K562 (cell line): ENCODE data around the gene CHGA. TPM values are rescaled to one million over a fixed set of nuclear protein-coding genes. Genes with fewer than 3 reads are reported as not detected.

Source experiments
- ATAC-seq: fragments of 200-7000 bp; cut with Tn5 transposase; 3 replicates; pipeline ENCODE4 v1.9.1; 2020; ENCODE audit warnings: moderate library complexity
- BruUV-seq: library from RNA; stranded (reverse); fragments of 400-500 nt; replicated peaks from 2 replicates; lab custom pipeline; 2021; lab: Mats Ljungman, UMichigan
- CTCF ChIA-PET: fragments of 300-600 bp; formaldehyde crosslinking; extraction: SDS; loops from one replicate; lab custom pipeline; 2021; ENCODE audit warnings: low intra/inter-chr PET ratio; lab: Yijun Ruan, JAX
- POLR2A ChIA-PET: fragments of 300-600, 350-650 bp; sonication (Branson Sonifier 250); formaldehyde crosslinking; extraction: SDS; loops from one replicate; lab custom pipeline; 2021; ENCODE audit warnings: antibody characterized with exemption, inconsistent platforms; lab: Yijun Ruan, JAX
- DNase-seq, 4 experiments: peaks; one replicate each; pipeline versions ENCODE4 v3.0.0 to v3.0.0-alpha.2; 2011 to 2018; ENCODE audit warnings: low spot score in 3 of 4, mixed read lengths in 3 of 4; ENCODE audit errors: extremely low read depth in 1 of 4
- FAIRE-seq: peaks from 2 replicates; lab custom pipeline; 2011; peaks lifted over from hg19 to GRCh38; lab: Jason Lieb, UNC
- H2AFZ ChIP-seq: 2 replicates; pipeline ENCODE4 v1.6.0; 2011; ENCODE audit warnings: low read depth, low read length, control low read depth, inconsistent platforms
- H3K27ac ChIP-seq: fragments of 200-600 bp; 3 replicates; pipeline ENCODE4 v1.8.0; 2011; ENCODE audit warnings: low read depth, mild to moderate bottlenecking, control low read depth, inconsistent platforms, low read length, moderate library complexity, mixed read lengths; ENCODE audit errors: extremely low read depth
- H3K27me3 ChIP-seq, 2 experiments: fragments of 300-600 bp in 1 of 2; 2 replicates in 1 of 2; 3 replicates in 1 of 2; pipeline versions ENCODE4 v1.6.0 to v1.8.0; 2011; ENCODE audit warnings: inconsistent platforms in 2 of 2, low read length in 2 of 2, mild to moderate bottlenecking in 1 of 2, mixed read lengths in 1 of 2, moderate library complexity in 1 of 2; ENCODE audit not compliant: control insufficient read depth in 2 of 2, insufficient read depth in 2 of 2
- H3K36me3 ChIP-seq: fragments of 300-600 bp; 3 replicates; pipeline ENCODE4 v1.8.0; 2011; ENCODE audit warnings: mild to moderate bottlenecking, low read length, inconsistent platforms; ENCODE audit not compliant: control insufficient read depth, insufficient read depth
- H3K4me1 ChIP-seq, 2 experiments: fragments of 200-600 bp in 1 of 2; replicated peaks in 1 of 2; 2 replicates in 1 of 2; 3 replicates in 1 of 2; pipeline versions ENCODE4 v1.5.1 to v1.8.0; 2011; ENCODE audit warnings: inconsistent platforms in 2 of 2, low read length in 2 of 2, mild to moderate bottlenecking in 1 of 2, mixed read lengths in 1 of 2, moderate library complexity in 1 of 2; ENCODE audit not compliant: control insufficient read depth in 2 of 2, insufficient read depth in 2 of 2
- H3K4me2 ChIP-seq: 2 replicates; pipeline ENCODE4 v1.6.1; 2011; ENCODE audit warnings: low read length, control low read depth, inconsistent platforms, mixed read lengths; ENCODE audit not compliant: insufficient read depth
- H3K4me3 ChIP-seq: fragments of 200-600 bp; sonication (generic), shearing (Covaris generic); 2 replicates; pipeline ENCODE4 v1.5.1; 2016; ENCODE audit warnings: control low read depth, inconsistent platforms
- H3K79me2 ChIP-seq: fragments of 200-600 bp; 3 replicates; pipeline ENCODE4 v1.8.0; 2011; ENCODE audit warnings: low read length, inconsistent platforms; ENCODE audit not compliant: control insufficient read depth, insufficient read depth
- H3K9ac ChIP-seq, 2 experiments: 2 replicates each; pipeline versions ENCODE4 v1.6.0 to v1.6.1; 2011; ENCODE audit warnings: low read depth in 2 of 2, low read length in 2 of 2, control low read depth in 1 of 2, inconsistent platforms in 1 of 2, mild to moderate bottlenecking in 1 of 2, mixed read lengths in 1 of 2; ENCODE audit not compliant: insufficient read depth in 1 of 2
- H3K9me1 ChIP-seq: one replicate; pipeline ENCODE4 v1.6.0; 2011; ENCODE audit warnings: inconsistent platforms, mild to moderate bottlenecking, low read length, moderate library complexity; ENCODE audit not compliant: control insufficient read depth, insufficient read depth
- H3K9me3 ChIP-seq: replicated peaks from 2 replicates; pipeline ENCODE4 v1.5.1; 2011; ENCODE audit warnings: low read depth, low read length, inconsistent platforms; ENCODE audit not compliant: control insufficient read depth, insufficient read depth
- H4K20me1 ChIP-seq: replicated peaks from 2 replicates; pipeline ENCODE4 v1.6.1; 2011; ENCODE audit warnings: low read length, inconsistent platforms, mixed read lengths; ENCODE audit not compliant: control insufficient read depth, insufficient read depth
- ATF7 ChIP-seq: fragments of 450-650 bp; IDR thresholded peaks from 2 replicates; pipeline ENCODE4 v1.7.1; 2014; ENCODE audit warnings: mild to moderate bottlenecking, moderate library complexity
- BRF2 ChIP-seq: IDR thresholded peaks from 3 replicates; pipeline ENCODE4 v1.6.1; 2011; ENCODE audit warnings: borderline replicate concordance, mild to moderate bottlenecking; ENCODE audit not compliant: insufficient read length, insufficient read depth
- CBX5 ChIP-seq: IDR thresholded peaks from 2 replicates; pipeline ENCODE4 v1.6.1; 2014; ENCODE audit warnings: low read depth, borderline replicate concordance
- CTBP1 ChIP-seq: fragments of 450-650 bp; IDR thresholded peaks from 2 replicates; pipeline ENCODE4 v1.6.1; 2016; ENCODE audit warnings: borderline replicate concordance
- FOS ChIP-seq: IDR thresholded peaks from 3 replicates; pipeline ENCODE4 v1.6.1; 2011; ENCODE audit not compliant: insufficient read length; ENCODE audit errors: extremely low read depth
- GATAD2A ChIP-seq: fragments of 450-650 bp; IDR thresholded peaks from 2 replicates; pipeline ENCODE4 v1.6.1; 2017
- HBP1 ChIP-seq: fragments of 450-650 bp; formaldehyde crosslinking; IDR thresholded peaks from 2 replicates; pipeline ENCODE4 v1.4.0; 2022; ENCODE audit warnings: missing genetic modification characterization
- HNRNPLL ChIP-seq: fragments of 200-400 bp; formaldehyde crosslinking; IDR thresholded peaks from 2 replicates; pipeline ENCODE4 v1.6.1; 2017; ENCODE audit warnings: low read length, low read depth, mild to moderate bottlenecking; ENCODE audit not compliant: poor library complexity, severe bottlenecking
- MBD1 ChIP-seq: fragments of 250-450 bp; sonication (Bioruptor Pico); IDR thresholded peaks from 2 replicates; pipeline ENCODE4 v1.8.0; 2022; ENCODE audit warnings: inconsistent platforms
- MEF2D ChIP-seq: conservative IDR thresholded peaks from 2 replicates; pipeline ENCODE4 v1.6.1; 2016; ENCODE audit warnings: low read depth, missing genetic modification characterization, missing compliant biosample characterization
- POLR3A ChIP-seq: IDR thresholded peaks from 2 replicates; pipeline ENCODE4 v1.6.1; 2011; ENCODE audit warnings: borderline replicate concordance, mild to moderate bottlenecking, moderate library complexity; ENCODE audit not compliant: insufficient read length, insufficient read depth; ENCODE audit errors: extremely low read depth
- SIN3B ChIP-seq: fragments of 450-650 bp; IDR thresholded peaks from 2 replicates; pipeline ENCODE4 v1.6.1; 2017; ENCODE audit warnings: low read depth, mild to moderate bottlenecking, moderate library complexity
- STAT5A ChIP-seq: IDR thresholded peaks from 2 replicates; pipeline ENCODE4 v1.6.1; 2012; ENCODE audit warnings: low read length, inconsistent platforms, borderline replicate concordance
- TAF9B ChIP-seq: fragments of 450-650 bp; IDR thresholded peaks from 2 replicates; pipeline ENCODE4 v1.6.1; 2018; ENCODE audit warnings: mild to moderate bottlenecking; ENCODE audit not compliant: partially characterized antibody
- ZBTB1 ChIP-seq: sonication (generic); formaldehyde crosslinking; IDR thresholded peaks from 2 replicates; pipeline ENCODE4 v1.8.1; 2023; ENCODE audit warnings: missing genetic modification reagents, low read depth, mild to moderate bottlenecking, borderline replicate concordance
- WGBS: fragments of 100-300 bp; shearing (Covaris generic); methylation state at CpG from one replicate; pipeline ENCODE4 v1.1.6; 2016; ENCODE audit warnings: low coverage, mixed read lengths; ENCODE audit not compliant: insufficient coverage; ENCODE audit errors: missing lambda C conversion rate; 5-methylcytosine and 5-hydroxymethylcytosine counted together
- in situ Hi-C: fragments of 300-500 bp; cut with MboI; formaldehyde crosslinking; loops from 4 replicates; pipeline ENCODE4 v1.15.0; 2018; ENCODE audit warnings: inconsistent platforms, mixed read lengths
- intact Hi-C: fragments of 100-400 bp; cut with micrococcal nuclease; formaldehyde crosslinking; loops from 2 replicates; pipeline ENCODE4 v1.14.2; 2022
- polyA plus RNA-seq, 8 experiments: library from polyadenylated mRNA; depleted of rRNA in 4 of 8; stranded (reverse) in 5 of 8; unstranded in 3 of 8; fragments of >200 nt; fragmentation: Nextera tagmentation in 2 of 8; fragmentation: Illumina TruSeq in 1 of 8; extraction: Ambion mirVana in 2 of 8; extraction: Trizol in 1 of 8; gene quantifications; 2 replicates each; pipeline versions ENCODE4 v1.2.1 to v1.2.3, GENCODE V29; 2011 to 2014; ENCODE audit warnings: inconsistent platforms in 1 of 8, missing spikeins in 1 of 8
- total RNA-seq, 7 experiments: library from RNA; depleted of rRNA in 6 of 7; stranded (reverse); fragments of >200 nt in 6 of 7; fragmentation: Illumina TruSeq in 2 of 7; extraction: Trizol in 2 of 7; gene quantifications; 2 replicates each; pipeline versions ENCODE4 v1.2.1 to v1.2.3, GENCODE V29; 2011 to 2021; ENCODE audit warnings: low replicate concordance in 1 of 7

Gene CHGA
- total and polyA plus RNA-seq, 9 of the 15 experiments (the other 6 are each of a cell fraction or from before 2014, with no cell fraction given), result not detected

GRCh38 chr14:92877757-92878431 lies 45.1 kb upstream of the CHGA start:
- CTCF ChIA-PET, result no interaction called here
- intact Hi-C loops, result no loop called here
- H3K4me2 ChIP-seq, result no peak overlapping the region
- FAIRE-seq (no peak), ATAC-seq (no peak), DNase-seq (no peak)
- no peak overlapping the region for H3K4me3 ChIP-seq
- peaks cover 12 to 30% of the 10 kb centered on the region in 2 experiments; a peak in 4 of 5 replicates for H3K27me3 ChIP-seq
- whole genome bisulfite sequencing, result 2% methylated on average over 18 of the region's 18 CpGs
- no peaks in the 10 kb centered on the region for H4K20me1 ChIP-seq
- in situ Hi-C loops, result no loop called here
- H3K9me3 ChIP-seq, result no peaks in the 10 kb centered on the region
- no peak overlapping the region for H2AFZ ChIP-seq
- no peaks in the 10 kb centered on the region for H3K9me1 ChIP-seq
- BruUV-seq, result no TSS peak
- no peak overlapping the region for H3K9ac ChIP-seq
- no peaks in the 10 kb centered on the region for H3K4me1 ChIP-seq
- POLR2A ChIA-PET, result no interaction called here
- H3K79me2 ChIP-seq, result no peaks in the 10 kb centered on the region
- H3K36me3 ChIP-seq, result no peaks in the 10 kb centered on the region
- no peak overlapping the region for H3K27ac ChIP-seq
- TF ChIP-seq FOS (no peak), CTBP1 (no peak), STAT5A (no peak), HBP1 (CRISPR knock-in tag) (no peak), HNRNPLL (no peak), MEF2D (tag) (no peak), TAF9B (no peak), BRF2 (no peak), ATF7 (no peak), MBD1 (CRISPR knock-in tag) (no peak), CBX5 (no peak), ZBTB1 (CRISPR knock-in tag) (no peak), POLR3A (no peak), GATAD2A (no peak), SIN3B (no peak)
